ENCODE measurements around the gene CELF5. TPM values are rescaled to one million over a fixed set of nuclear protein-coding genes. Genes with fewer than 3 reads are reported as not detected.

Gene CELF5
- total and polyA plus RNA-seq, 9 of the 15 experiments (the other 6 are each of a cell fraction or from before 2014, with no cell fraction given): 0.01 to 0.56 (median 0.22) TPM

DNA sequence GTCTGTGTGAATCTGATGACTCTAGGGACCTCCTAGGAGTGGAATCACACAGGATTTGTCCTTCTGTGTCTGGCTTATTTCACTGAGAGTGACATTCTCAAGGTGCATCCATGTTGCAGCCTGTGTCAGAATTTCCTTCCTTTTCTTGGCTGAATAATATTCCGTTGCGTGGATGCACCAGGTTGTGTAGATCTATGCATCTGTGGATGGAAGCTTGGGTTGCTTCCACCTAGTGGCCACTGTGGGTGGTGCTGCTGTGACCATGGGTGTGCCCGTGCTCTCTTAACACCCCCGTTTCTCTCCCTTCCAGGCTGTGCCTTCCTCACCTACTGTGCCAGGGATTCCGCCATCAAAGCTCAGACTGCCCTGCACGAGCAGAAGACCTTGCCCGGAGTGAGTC, 26.2 kb downstream of the CELF5 start (continued):
- TF ChIP-seq, protein P1, sequence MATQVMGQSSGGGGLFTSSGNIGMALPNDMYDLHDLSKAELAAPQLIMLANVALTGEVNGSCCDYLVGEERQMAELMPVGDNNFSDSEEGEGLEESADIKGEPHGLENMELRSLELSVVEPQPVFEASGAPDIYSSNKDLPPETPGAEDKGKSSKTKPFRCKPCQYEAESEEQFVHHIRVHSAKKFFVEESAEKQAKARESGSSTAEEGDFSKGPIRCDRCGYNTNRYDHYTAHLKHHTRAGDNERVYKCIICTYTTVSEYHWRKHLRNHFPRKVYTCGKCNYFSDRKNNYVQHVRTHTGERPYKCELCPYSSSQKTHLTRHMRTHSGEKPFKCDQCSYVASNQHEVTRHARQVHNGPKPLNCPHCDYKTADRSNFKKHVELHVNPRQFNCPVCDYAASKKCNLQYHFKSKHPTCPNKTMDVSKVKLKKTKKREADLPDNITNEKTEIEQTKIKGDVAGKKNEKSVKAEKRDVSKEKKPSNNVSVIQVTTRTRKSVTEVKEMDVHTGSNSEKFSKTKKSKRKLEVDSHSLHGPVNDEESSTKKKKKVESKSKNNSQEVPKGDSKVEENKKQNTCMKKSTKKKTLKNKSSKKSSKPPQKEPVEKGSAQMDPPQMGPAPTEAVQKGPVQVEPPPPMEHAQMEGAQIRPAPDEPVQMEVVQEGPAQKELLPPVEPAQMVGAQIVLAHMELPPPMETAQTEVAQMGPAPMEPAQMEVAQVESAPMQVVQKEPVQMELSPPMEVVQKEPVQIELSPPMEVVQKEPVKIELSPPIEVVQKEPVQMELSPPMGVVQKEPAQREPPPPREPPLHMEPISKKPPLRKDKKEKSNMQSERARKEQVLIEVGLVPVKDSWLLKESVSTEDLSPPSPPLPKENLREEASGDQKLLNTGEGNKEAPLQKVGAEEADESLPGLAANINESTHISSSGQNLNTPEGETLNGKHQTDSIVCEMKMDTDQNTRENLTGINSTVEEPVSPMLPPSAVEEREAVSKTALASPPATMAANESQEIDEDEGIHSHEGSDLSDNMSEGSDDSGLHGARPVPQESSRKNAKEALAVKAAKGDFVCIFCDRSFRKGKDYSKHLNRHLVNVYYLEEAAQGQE (IDR thresholded peaks at IDR 0.05; ENCODE audit: borderline replicate concordance): peak; percentile 36; the same call in 1 of the 2 replicates
- TF ChIP-seq, protein P1 (CRISPR knock-in tag; IDR thresholded peaks at IDR 0.05; ENCODE audit: low read depth): no peak
- TF ChIP-seq, protein P2, sequence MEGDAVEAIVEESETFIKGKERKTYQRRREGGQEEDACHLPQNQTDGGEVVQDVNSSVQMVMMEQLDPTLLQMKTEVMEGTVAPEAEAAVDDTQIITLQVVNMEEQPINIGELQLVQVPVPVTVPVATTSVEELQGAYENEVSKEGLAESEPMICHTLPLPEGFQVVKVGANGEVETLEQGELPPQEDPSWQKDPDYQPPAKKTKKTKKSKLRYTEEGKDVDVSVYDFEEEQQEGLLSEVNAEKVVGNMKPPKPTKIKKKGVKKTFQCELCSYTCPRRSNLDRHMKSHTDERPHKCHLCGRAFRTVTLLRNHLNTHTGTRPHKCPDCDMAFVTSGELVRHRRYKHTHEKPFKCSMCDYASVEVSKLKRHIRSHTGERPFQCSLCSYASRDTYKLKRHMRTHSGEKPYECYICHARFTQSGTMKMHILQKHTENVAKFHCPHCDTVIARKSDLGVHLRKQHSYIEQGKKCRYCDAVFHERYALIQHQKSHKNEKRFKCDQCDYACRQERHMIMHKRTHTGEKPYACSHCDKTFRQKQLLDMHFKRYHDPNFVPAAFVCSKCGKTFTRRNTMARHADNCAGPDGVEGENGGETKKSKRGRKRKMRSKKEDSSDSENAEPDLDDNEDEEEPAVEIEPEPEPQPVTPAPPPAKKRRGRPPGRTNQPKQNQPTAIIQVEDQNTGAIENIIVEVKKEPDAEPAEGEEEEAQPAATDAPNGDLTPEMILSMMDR (IDR thresholded peaks at IDR 0.05 in 2 of 3, conservative IDR thresholded peaks at IDR 0.05 in 1 of 3; ENCODE audit: insufficient read depth in 2 of 3, low read depth in 1 of 3, low read length in 3 of 3): peak; percentile 74 to 78 (median 75)
- no peak for TF ChIP-seq HNRNPL (IDR thresholded peaks at IDR 0.05; ENCODE audit: low read depth, low read length)
- no peak for TF ChIP-seq NEUROD1 (IDR thresholded peaks at IDR 0.05; ENCODE audit: borderline replicate concordance, low read depth, low read length, partially characterized antibody)
- TF ChIP-seq SRF (CRISPR knock-in tag; IDR thresholded peaks at IDR 0.05): no peak
- peak in 1 of 2 experiments; percentile 78; a peak in 2 of 3 replicates for TF ChIP-seq CBX3 (IDR thresholded peaks at IDR 0.05; ENCODE audit: borderline replicate concordance in 1 of 2, low read length in 2 of 2)
- TF ChIP-seq XRCC5 (IDR thresholded peaks at IDR 0.05; ENCODE audit: low read depth, low read length): no peak
- TF ChIP-seq ZNF507 (tag; conservative IDR thresholded peaks at IDR 0.05): no peak
- no peak for TF ChIP-seq RNF2 (IDR thresholded peaks at IDR 0.05)
- no peak for TF ChIP-seq CBX5 (IDR thresholded peaks at IDR 0.05; ENCODE audit: borderline replicate concordance, low read depth)
- TF ChIP-seq NFE2 (IDR thresholded peaks at IDR 0.05; ENCODE audit: low read depth): no peak
- no peak for TF ChIP-seq EP300 (IDR thresholded peaks at IDR 0.05; ENCODE audit: low read length)
- no peak for TF ChIP-seq SMAD4 (CRISPR knock-in tag; conservative IDR thresholded peaks at IDR 0.05)
- no peak for TF ChIP-seq GTF2A2 (tag; IDR thresholded peaks at IDR 0.05)
- TF ChIP-seq ARID1B (IDR thresholded peaks at IDR 0.05): no peak
- TF ChIP-seq SIN3B (IDR thresholded peaks at IDR 0.05; ENCODE audit: low read depth): no peak
- TF ChIP-seq FOSL1 (tag; conservative IDR thresholded peaks at IDR 0.05): no peak
- no peak for TF ChIP-seq ZNF239 (CRISPR knock-in tag; IDR thresholded peaks at IDR 0.05)
- TF ChIP-seq NRF1 (conservative IDR thresholded peaks at IDR 0.05 in 1 of 2, IDR thresholded peaks at IDR 0.05 in 1 of 2): no peak
- no peak for TF ChIP-seq ZNF57 (CRISPR knock-in tag; IDR thresholded peaks at IDR 0.05)

Data from K562 (cell line).